ELR (cell line): Measurements from ENCODE around the gene MFSD1.
"Not testable (repeated sequence)": the region's sequence is repeated elsewhere in the genome, so short reads cannot be mapped to it uniquely, and the experiment has no call there.

Experiments used
- DNase-seq: peaks from one replicate; pipeline ENCODE4 v3.0.0-alpha.2; 2015; ENCODE audit warnings: low read depth

MFSD1 gene

GRCh38 chr3:158775426-158776410 lies 26.1 kb upstream of the MFSD1 start:
- DNase-seq: no peak

- no peak for DNase-seq
Measured at GRCh38 chr3:158776531-158776930, 25.3 kb upstream of the MFSD1 start.

GRCh38 chr3:158777161-158777873 lies 24.5 kb upstream of the MFSD1 start:
- no peak for DNase-seq

- no peak for DNase-seq
Measured at GRCh38 chr3:158780766-158781165, 21.1 kb upstream of the MFSD1 start.

- no peak for DNase-seq
Measured at GRCh38 chr3:158781191-158781590, 20.7 kb upstream of the MFSD1 start.

GRCh38 chr3:158781849-158782248 lies 20.0 kb upstream of the MFSD1 start:
- no peak for DNase-seq

- no peak for DNase-seq
Measured at GRCh38 chr3:158782283-158782989, 19.4 kb upstream of the MFSD1 start.

GRCh38 chr3:158783051-158783450 lies 18.8 kb upstream of the MFSD1 start:
- DNase-seq: no peak

- DNase-seq: no peak
Measured at GRCh38 chr3:158785972-158786371, 15.9 kb upstream of the MFSD1 start.

- DNase-seq: peak; percentile 40
Measured at GRCh38 chr3:158788446-158788845, 13.4 kb upstream of the MFSD1 start.

GRCh38 chr3:158789592-158789991 lies 12.3 kb upstream of the MFSD1 start:
- DNase-seq: peak; percentile 77

GRCh38 chr3:158790901-158791589 lies 10.8 kb upstream of the MFSD1 start:
- peak; percentile 88 for DNase-seq

- not testable (repeated sequence) for DNase-seq
Measured at GRCh38 chr3:158791590-158791920, 10.3 kb upstream of the MFSD1 start.

- peak; percentile 93 for DNase-seq
Measured at GRCh38 chr3:158792709-158793108, 9.1 kb upstream of the MFSD1 start.

- no peak for DNase-seq
Measured at GRCh38 chr3:158794206-158794605, 7.6 kb upstream of the MFSD1 start.

- DNase-seq: peak; percentile 79
Measured at GRCh38 chr3:158794936-158795518, 6.8 kb upstream of the MFSD1 start.

- DNase-seq: peak; percentile 65
Measured at GRCh38 chr3:158801201-158801600, 653 bp upstream of the MFSD1 start.

- peak; percentile 54 for DNase-seq
Measured at GRCh38 chr3:158802409-158803268, 785 bp downstream of the MFSD1 start.

- DNase-seq: peak; percentile 52
Measured at GRCh38 chr3:158804441-158804840, 2.6 kb downstream of the MFSD1 start.

GRCh38 chr3:158808697-158809096 lies 6.8 kb downstream of the MFSD1 start:
- DNase-seq: peak; percentile 97

- DNase-seq: peak; percentile 60
Measured at GRCh38 chr3:158809642-158810041, 7.8 kb downstream of the MFSD1 start.
